ENCODE measurements around the gene REEP5. TPM values are rescaled to one million over a fixed set of nuclear protein-coding genes. Genes with fewer than 3 reads are reported as not detected.

The REEP5 gene
- total RNA-seq, 4 donors from 2014 or later, result 65.7 to 91.6 (median 79.0) TPM

DNA sequence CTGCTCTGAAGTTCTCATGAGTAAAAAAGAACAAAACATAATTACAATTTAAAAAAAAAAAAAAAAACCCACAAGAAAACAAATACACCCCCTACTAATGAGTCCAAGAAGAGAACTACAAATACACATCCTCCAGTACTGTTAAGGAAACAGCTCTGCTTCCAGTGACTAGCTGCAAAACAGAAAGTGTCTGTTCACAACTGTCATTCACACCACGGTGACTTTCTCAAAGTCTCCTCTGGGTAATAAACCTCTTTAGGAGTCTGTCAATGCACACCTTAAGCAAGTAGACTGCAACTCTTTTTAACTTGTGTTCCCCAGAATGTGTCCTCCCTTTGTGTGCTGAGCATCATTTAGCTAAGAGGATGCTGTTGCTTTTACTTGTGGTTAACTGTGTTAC is 6.2 kb downstream of the REEP5 start:
- H3K27ac ChIP-seq, result no peak overlapping the region
- H3K4me3 ChIP-seq, result no peak overlapping the region
- WGBS, result 50% methylated on average over 1 of the region's 1 CpG
- H3K9me3 ChIP-seq, result no peaks in the 10 kb centered on the region
- DNase-seq (ENCODE audit: low spot score in 2 of 2), result no peak
- TF ChIP-seq, protein P1, sequence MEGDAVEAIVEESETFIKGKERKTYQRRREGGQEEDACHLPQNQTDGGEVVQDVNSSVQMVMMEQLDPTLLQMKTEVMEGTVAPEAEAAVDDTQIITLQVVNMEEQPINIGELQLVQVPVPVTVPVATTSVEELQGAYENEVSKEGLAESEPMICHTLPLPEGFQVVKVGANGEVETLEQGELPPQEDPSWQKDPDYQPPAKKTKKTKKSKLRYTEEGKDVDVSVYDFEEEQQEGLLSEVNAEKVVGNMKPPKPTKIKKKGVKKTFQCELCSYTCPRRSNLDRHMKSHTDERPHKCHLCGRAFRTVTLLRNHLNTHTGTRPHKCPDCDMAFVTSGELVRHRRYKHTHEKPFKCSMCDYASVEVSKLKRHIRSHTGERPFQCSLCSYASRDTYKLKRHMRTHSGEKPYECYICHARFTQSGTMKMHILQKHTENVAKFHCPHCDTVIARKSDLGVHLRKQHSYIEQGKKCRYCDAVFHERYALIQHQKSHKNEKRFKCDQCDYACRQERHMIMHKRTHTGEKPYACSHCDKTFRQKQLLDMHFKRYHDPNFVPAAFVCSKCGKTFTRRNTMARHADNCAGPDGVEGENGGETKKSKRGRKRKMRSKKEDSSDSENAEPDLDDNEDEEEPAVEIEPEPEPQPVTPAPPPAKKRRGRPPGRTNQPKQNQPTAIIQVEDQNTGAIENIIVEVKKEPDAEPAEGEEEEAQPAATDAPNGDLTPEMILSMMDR (IDR thresholded peaks at IDR 0.05), result no peak
- no peak for TF ChIP-seq POLR2A (IDR thresholded peaks at IDR 0.05)
- no peak for TF ChIP-seq EP300 (IDR thresholded peaks at IDR 0.05)
- no peak for TF ChIP-seq POLR2AphosphoS5 (IDR thresholded peaks at IDR 0.05)
- peaks cover 17% of the 10 kb centered on the region for H3K36me3 ChIP-seq
- no peaks in the 10 kb centered on the region for H3K27me3 ChIP-seq
- H3K4me1 ChIP-seq, result peaks cover 54% of the 10 kb centered on the region

DNA sequence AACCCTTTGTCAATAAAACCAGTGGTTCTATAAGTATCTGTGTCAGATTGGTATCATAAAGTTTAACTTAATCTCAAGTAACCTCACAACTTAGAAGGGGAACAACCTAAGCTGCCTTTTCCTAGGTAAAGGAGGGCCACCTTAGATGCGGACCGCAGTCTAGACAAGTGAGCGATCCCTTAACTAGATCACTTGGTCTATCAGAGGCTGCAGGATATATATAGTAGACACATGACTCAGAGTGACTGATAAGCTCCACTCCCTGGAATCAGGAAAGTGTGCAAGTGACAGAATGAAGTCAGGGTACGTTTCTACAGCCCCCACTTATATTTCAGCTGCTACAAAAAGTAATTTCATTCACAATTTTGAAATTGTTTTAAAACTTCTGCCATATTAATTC is 7.4 kb downstream of the REEP5 start:
- Histone ChIP-seq H3K36me3 (peaks cover 24% of the 10 kb centered on the region), H3K27me3 (no peaks in the 10 kb centered on the region), H3K27ac (no peak overlapping the region), H3K4me1 (peaks cover 42% of the 10 kb centered on the region), H3K9me3 (no peaks in the 10 kb centered on the region), H3K4me3 (no peak overlapping the region)
- DNase-seq (ENCODE audit: low spot score in 2 of 2), result no peak
- TF ChIP-seq, protein P1 (IDR thresholded peaks at IDR 0.05), result no peak
- TF ChIP-seq POLR2A (IDR thresholded peaks at IDR 0.05), result no peak
- TF ChIP-seq EP300 (IDR thresholded peaks at IDR 0.05), result no peak
- TF ChIP-seq POLR2AphosphoS5 (IDR thresholded peaks at IDR 0.05), result no peak
- 86% methylated on average over 4 of the region's 4 CpGs for WGBS

GRCh38 chr5:112910529-112910928 is 11.5 kb downstream of the REEP5 start:
- Histone ChIP-seq H3K4me1 (peaks cover 14% of the 10 kb centered on the region), H3K36me3 (peaks cover 22% of the 10 kb centered on the region), H3K9me3 (no peaks in the 10 kb centered on the region), H3K27ac (no peak overlapping the region), H3K27me3 (no peaks in the 10 kb centered on the region), H3K4me3 (no peak overlapping the region)
- 93% methylated on average over 1 of the region's 1 CpG for WGBS
- TF ChIP-seq EP300 (IDR thresholded peaks at IDR 0.05), result no peak
- TF ChIP-seq, protein P1 (IDR thresholded peaks at IDR 0.05), result no peak
- no peak for TF ChIP-seq POLR2AphosphoS5 (IDR thresholded peaks at IDR 0.05)
- no peak for TF ChIP-seq POLR2A (IDR thresholded peaks at IDR 0.05)
- no peak for DNase-seq (ENCODE audit: low spot score in 2 of 2)

- Histone ChIP-seq H3K27ac (no peak overlapping the region), H3K27me3 (no peaks in the 10 kb centered on the region), H3K9me3 (no peaks in the 10 kb centered on the region), H3K36me3 (peaks cover 22% of the 10 kb centered on the region), H3K4me3 (no peak overlapping the region), H3K4me1 (peaks cover 12% of the 10 kb centered on the region)
- no peak for DNase-seq (ENCODE audit: low spot score in 2 of 2)
- TF ChIP-seq POLR2A (IDR thresholded peaks at IDR 0.05) (no peak), EP300 (IDR thresholded peaks at IDR 0.05) (no peak), POLR2AphosphoS5 (IDR thresholded peaks at IDR 0.05) (no peak)
- TF ChIP-seq, protein P1 (IDR thresholded peaks at IDR 0.05), result no peak
Observed at GRCh38 chr5:112908854-112909253, 13.2 kb downstream of the REEP5 start.

- Histone ChIP-seq H3K27me3 (no peaks in the 10 kb centered on the region), H3K4me1 (peaks cover 10% of the 10 kb centered on the region), H3K9me3 (no peaks in the 10 kb centered on the region), H3K4me3 (no peak overlapping the region), H3K36me3 (peaks cover 26% of the 10 kb centered on the region), H3K27ac (no peak overlapping the region)
- TF ChIP-seq EP300 (IDR thresholded peaks at IDR 0.05), result no peak
- TF ChIP-seq POLR2A (IDR thresholded peaks at IDR 0.05), result no peak
- TF ChIP-seq POLR2AphosphoS5 (IDR thresholded peaks at IDR 0.05), result no peak
- TF ChIP-seq, protein P1 (IDR thresholded peaks at IDR 0.05), result no peak
- WGBS, result 59% methylated on average over 4 of the region's 4 CpGs
- DNase-seq (ENCODE audit: low spot score in 2 of 2), result no peak
Observed at GRCh38 chr5:112907166-112907631, 14.8 kb downstream of the REEP5 start.
